SHP77 treated with DMSO at 0.1 percent for 48 hours (cell line): ENCODE results near the gene CROCC2.
"Not testable (repeated sequence)": the region's sequence is repeated elsewhere in the genome, so short reads cannot be mapped to it uniquely, and the experiment has no call there.

ENCODE experiments used
- DNase-seq: peaks from one replicate; lab custom pipeline; 2025; lab: John Stamatoyannopoulos, UW

The CROCC2 gene

DNA sequence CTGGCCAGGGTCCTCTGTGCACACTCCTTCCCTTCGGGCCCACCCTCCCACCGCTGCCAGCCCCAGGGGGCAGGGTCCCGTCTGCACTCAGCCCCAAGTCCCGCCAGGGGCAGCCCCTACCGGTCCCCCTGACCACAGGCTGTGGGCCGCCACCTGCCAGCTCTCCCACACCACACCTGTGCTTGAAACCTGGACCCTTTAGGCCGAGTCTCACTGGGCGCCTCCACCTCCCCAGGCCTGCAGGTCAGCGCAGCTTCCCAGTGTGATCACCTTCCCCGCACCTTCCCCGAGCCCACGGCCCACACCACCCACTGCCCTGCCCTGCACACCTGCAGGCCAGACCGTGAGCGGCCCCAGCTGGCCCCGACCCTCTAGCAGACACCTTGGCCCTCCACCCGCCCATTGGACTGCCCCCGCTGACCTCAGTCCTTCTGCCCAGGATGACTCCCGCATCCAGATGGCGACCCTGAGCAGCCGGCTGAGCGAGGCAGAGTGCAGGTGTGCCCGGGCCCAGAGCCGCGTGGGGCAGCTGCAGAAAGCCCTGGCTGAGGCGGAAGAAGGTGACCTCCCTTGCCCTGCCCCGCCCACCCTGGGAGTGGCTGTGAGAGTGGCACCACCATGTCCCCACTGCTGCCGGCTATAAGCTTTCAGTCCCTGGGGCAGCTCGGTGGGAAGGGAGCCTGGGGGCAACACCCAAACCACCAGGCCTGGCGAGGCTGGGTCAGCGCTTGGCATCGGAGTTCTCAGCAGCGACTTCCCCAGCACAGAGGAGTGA, 61.0 kb downstream of the CROCC2 start:
- DNase-seq: peak; percentile 27

DNA sequence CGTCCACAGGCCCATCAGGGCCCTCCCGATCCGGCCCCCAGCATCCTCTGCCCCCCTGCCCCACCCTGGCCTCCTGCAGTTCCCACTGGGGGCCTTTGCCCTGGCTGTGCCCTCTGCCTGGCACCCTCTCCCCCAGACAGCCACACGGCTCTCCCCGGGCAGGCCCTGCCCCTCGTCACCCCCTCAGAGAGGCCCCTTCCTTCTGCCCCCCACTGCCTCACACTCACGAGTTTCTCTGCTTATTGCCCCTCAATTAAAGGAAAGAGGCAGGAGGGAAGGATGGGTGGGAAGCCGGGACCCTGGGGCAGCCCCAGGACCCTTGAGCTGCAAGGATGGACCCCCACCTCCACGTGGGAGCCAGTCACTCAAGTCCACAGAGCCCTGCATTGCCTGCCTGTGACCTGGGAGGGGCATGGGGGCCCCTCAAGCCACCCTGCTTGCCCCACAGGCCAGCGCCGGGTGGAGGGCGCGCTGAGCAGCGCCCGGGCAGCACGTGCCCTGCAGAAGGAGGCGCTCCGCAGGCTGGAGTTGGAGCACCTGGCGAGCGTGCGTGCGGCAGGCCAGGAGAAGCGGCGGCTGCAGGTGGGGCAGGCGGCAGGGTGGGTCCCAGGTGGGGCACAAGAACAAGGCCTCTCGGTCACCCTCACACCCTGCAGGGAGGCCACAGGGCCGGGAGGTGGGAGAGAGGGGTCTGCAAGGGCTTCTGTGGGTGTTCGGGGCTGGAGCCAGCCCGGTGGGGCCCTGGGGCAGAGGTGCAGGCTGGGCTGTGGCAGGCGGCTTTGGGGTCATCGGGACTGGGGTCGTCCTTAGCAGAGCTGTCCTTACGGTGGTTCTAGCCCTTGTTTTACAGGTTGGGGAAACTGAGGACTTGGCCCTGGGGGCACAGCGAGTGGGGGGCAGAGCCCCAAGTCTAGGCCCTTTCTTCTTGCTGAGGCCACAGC, 61.8 kb downstream of the CROCC2 start:
- no peak for DNase-seq

DNA sequence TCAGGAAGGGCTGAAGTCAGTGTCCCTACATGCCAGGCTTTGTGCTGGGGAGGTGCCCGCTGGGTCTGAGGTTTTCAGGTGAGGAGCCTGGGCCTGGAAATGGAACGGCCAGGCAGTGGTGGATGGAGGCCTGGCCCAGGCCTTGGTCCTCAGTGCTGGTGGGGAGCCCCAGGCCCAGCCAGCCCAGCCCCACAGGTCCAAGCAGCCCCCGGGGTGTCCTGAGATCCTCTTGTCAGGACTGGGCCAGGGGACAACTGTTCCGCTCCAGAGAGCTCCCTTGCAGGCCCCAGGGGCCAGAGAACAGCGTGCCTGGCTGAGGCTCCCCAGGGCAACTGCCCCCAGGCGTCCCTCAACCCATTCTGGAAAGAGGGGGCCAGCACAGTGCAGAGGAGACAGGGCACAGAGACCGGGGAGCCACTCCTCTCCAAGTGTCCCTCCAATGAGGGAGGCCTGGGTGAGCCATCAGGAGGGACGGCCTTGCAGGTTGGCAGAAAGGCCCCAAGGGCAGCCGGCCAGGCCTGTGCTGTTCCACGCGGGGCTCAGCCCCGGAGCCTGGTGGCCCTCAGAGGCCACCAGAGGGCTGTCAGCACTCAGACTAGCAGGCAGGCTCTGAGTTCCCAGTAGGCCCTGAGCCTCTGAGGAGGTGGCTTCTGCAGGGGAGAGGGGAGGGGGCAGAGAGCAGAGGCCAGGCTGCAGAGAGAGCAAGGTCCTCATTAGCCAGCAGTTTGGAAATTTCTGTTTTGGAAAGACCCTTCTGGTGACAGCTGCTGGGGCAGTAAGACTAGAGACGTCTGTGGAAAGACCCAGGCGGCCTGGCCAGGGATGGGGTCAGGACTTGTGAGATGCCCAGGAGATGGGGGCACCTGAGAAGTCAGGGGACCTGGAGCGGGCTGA, 62.8 kb downstream of the CROCC2 start:
- no peak for DNase-seq

DNA sequence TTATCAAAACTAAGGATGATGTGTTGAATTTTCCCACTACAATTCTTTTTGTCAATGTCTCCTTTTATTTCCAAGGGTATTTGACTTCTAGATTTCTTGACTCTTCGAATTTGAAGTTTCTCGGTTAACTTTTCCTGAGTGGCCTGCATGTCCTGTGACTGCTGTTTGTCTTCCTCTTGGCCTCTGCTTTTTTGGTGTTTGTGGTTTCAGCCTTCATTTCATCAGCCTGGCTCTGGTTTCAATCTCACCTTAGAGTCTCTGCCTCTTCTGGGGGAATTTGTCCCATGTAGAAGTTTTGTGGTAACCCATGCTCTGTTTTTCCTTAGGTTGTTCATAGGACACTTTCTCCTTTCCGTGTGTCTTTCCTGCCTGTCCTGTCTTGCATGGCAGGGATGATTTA, 64.0 kb downstream of the CROCC2 start:
- DNase-seq: no peak

DNA sequence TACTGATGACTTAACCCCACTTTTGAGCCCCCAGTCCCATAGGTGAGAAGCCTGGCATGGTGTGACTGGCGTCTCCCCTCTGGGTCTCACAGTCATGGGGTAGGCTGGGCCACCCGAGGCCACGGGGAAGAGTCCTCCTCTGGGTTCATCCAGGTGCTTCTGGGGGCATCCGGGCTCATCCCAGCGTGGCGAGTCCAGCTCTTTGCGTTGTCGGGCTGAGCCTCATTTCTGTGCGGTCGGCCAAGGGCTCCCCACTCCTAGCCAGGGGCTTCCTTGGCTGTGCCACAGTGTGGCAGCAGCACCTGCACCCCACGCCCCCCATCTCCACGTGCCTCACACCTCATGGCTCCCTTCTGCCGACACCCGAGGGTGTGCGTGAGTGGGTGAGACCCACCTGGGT, 64.7 kb downstream of the CROCC2 start:
- no peak for DNase-seq

DNA sequence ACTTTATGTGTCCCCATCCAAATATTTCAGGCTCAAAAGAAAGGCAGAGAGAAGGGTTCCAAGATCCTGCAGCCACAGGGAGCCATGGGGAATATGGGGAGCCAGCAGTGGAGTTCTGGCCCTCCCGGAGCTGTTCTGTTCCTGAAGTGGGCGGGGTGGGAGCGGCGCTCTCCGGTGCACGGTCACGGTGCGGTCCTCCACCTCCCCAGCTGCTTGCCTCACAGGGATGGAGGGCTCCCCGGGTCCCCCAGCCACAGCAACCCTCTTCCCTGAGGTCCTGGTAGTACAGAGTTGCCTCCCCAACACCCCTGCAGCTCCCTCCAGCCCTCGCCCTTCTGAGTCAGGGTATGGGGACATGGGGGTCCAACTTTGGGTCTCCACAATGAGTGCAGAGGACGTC, 66.1 kb downstream of the CROCC2 start:
- no peak for DNase-seq

DNA sequence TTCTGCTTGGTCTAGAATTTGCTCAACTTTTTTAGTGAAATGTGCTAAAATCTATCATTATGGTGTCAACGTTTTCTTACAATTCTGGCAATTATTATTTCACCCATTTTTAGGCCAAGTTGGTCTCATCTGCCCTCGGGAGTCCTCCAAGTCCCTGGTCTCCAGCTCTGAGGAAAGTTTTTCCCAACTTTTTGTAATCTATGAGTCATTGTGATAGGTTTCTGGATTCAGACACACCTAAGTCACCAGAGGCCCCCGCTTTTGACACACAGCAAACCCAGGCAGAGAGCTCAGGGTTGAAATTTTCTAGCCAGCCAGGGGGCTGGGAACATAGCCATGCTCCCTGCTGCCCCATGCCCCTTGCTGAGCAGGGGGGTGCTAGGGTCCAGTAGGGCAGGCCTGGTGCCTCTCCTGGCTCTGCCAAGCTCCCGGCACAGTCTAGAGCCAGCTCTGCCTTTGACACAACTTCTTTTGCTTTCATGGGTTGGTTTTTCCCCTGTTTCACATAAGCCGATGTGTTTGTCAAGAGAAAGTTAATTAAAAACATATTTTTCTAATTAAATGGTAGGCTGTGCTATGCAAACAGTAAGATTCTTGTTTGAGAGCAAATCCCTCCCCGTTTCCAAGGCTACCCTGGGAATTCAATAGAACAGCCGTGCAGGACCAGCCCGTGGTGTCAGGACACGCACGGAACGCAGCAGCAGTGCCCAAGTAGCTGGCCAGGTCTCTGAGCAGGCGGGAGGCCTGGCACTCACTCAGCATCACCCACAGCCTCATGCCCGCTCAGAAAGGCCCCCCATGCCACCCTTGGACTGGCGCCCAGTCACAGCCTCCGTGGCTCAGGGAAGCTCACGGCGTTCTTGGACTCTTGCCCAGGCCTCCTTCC, 66.7 kb downstream of the CROCC2 start:
- no peak for DNase-seq

DNA sequence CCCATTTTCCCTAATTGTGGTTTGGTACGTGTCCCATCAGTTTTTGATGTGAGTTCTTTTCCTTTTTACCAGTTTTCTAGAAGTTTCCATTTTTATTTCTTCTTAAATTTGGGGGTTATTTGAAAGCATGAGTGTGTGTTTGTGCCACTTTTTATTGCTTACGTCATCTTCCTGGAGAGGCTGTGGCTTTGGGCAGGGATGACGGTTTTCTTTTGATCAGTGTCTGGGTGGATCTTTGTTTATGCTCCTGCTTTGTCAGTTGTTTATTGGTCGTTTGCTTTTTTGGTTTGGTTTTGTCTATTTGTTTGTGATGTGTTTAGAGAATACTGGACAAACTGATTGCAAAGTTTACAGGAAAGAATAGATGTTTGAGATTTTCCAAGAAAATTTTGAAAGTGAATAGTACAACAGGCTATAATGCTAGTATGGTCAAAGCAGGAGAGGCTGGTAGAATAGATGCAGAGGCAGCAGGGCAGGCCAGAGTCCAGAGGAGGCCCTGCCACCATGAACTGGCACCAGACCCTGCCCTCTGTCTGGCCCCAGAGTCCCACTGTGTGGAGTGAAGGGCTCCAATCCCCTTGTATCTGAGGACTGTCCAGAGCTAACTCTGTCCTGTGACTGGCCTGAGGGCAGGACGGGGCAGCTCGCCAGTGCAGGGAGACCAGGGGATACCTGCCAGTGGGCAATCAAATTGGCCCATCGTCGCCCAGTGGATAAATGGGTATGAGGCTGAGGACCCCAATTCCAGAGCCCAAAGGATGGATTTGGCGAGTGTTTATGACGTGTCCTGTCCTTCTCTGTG, 68.8 kb downstream of the CROCC2 start:
- no peak for DNase-seq

DNA sequence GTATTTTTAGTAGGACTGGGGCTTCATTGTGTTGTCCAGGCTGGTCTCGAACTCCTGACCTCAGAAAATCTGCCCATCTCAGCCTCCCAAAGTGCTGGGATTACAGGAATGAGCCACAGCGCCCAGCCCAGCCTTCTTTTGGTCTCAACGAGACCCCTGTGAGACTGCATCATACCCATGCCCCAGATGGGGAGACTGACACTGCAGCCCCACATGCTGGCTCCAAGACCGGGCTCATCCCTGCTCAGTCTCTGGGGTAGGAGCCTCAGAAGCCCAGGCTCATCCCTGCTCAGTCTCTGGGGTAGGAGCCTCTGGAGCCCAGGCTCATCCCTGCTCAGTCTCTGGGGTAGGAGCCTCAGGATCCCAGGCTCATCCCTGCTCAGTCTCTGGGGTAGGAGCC, 69.8 kb downstream of the CROCC2 start:
- not testable (repeated sequence) for DNase-seq

DNA sequence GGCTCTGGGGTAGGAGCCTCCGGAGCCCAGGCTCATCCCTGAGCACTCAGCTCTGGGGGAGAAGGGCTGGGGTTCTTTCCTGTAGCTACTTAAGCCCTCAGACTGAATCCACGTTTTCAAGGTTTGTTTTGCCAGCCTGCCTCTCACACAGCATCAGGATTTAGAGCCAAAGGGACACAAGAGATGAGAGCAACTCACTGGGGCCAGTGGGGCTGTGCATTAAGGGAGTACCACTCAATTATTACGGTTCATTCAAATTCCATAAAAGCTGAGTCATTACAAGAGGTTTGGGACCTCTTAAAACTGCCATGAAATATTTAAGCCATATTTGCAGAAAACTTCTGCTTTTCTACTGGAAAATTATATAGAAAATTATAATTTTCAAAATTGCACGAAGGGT, 75.1 kb downstream of the CROCC2 start:
- DNase-seq: no peak

DNA sequence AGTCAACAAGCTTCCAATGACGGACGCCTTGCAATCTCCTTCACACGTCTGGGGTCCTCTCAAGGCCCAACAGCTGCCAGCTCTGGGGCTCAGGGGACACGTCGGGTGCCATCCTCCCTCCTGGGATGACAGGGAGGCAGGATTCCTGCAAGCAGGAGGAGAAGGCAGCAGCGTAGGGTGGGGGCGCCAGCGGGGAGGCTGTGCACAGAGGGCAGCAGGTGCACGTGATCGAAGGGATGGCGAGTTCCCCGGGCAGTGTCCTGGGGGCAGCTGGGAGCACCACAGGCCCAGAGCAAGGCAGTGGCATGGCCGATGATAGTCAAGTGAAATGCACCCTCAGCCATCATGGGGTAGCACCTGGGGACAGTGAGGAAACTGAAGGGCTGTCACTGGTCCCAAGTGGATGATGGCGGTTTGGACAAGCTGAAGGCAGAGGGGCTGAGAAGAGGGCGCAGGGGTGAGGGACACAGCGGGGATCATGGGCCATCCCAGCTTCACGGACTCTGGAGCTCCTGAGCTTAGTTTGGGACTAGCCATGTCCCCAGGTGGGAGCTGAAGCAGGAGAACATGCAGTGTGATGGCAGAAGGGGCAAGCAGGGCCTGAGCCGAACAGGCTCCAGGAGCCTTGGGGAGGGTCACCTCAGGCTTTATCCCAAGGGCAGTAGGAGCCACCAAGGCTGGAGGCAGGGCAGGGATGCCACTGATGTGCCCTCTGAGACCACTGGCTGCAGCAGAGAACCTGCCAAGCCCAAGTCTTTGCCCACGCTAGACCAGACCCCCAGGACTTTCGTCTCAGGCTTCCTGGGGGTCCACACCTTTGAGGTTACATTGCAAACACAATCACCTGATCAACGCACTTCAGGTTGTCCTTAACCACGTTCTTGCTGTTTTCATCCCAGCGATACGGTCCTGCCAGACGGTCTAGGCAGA, 76.0 kb downstream of the CROCC2 start:
- no peak for DNase-seq

DNA sequence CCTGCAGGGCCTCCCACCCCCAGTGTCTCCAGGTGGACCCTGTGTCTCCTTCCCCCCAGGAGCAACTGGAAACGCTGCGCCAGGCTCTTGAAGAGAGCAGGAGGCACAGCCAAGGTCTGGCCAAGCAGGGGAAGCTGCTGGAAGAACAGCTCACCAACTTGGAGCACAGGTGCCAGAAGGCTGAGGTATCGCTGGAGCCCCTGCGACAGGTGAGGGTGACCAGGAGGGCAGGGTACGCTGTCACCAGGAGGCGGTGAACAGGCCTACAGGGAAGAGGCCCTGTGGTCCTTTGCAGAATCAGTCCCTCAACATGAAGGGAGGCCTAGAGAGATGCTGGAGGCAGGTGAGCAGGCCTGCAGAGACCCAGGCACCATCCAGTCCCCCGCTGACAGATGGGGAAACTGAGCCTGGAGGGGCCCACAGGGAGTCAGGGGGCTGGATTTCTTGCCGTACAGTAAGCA, 76.7 kb downstream of the CROCC2 start:
- DNase-seq: no peak

DNA sequence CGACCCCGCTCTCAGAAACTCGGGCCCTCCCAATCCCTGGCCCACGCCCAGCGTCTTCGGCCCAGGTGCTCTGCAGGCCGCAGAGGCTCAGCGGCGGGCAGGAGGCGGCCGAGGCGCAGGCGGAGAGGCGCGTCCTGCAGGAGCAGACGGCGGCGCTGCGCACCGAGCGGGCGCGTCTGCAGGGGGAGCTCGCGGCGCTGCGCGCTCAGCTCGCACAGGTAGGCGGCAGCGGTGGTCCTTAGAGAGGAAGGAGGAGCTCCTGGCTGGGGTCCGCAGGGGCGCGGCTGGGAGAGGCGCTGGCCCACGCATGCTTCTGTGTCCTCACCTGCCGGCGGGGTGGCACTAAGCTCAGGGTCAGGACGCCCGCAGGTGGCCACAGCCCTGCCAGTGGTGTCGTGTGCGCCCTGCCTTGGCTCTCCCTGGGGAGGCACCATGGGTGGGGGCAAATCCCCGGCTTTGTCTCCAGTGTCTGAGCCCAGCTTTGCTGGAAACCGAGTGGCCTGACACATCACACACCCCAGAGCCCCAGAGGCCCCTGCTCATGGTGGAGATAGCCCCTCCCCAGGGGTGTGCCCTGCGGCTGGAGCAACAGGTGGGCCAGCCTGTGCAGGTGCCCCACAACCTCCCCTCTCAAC, 77.3 kb downstream of the CROCC2 start:
- no peak for DNase-seq

DNA sequence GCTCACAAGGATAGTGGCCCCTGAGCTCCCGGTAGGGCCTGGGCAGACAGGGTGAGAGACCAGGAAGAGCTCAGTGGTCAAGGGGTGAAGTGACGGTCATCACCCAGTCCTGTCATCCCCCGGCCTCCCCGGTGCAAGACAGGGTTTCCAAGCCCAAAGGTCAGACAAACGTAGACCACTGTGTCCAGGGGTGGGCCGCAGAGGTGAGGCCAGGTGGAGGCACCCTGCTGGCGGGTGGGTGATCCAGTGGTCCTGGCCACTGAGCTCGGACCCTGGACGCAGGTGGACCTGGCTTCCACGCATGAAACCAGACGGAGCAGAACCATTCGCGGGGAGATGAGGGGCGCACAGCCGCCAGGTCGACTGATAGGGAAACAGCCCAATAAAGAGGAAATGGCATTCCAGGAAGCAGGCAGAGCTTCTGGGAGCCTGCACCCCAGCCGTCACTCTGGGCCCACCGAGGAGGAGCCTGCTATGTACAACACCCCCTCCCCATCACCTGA, 77.9 kb downstream of the CROCC2 start:
- no peak for DNase-seq

DNA sequence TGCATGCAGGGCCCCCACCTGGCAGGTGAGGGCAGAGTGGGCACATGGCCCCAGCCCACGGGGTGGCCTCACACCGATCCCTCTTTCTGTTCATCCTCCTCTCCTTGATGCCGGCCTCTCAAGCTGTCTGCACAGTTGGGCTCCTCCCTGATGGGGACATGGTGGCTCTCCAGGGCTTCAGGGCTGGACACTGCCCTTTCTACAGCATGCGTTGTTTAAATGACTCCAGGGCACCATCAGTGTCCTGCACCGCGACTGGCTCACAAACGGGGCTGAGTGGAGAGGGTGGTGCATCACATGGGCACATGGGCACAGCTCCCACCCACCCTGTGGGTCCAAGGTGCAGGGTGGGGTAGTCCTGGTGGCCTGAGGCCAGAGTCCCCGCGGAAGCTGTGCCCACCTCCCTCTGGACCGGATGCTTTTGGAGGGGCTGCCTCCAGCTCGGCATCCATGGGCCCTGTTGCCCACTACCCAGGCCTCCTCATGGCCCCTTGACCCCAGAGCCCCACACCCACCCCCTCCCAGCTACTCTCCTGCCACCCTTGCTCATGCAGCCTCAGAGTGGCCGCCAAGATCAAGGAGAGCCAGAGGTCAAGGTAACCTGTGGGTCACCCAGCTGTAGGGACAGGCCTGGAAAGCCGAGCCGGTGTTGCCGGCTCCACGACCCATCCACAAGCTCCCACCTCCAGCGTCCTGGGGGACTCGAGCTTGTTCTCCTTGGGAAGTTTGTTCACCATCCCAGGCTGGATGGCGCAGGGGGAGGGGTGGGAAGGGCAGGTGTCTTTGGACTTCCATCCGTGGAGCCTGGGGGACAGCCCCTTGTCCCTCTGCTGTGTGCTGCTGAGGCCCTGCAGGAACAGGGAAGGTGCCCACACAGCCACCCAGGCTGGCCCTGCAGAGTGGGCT, 80.0 kb downstream of the CROCC2 start:
- DNase-seq: no peak

DNA sequence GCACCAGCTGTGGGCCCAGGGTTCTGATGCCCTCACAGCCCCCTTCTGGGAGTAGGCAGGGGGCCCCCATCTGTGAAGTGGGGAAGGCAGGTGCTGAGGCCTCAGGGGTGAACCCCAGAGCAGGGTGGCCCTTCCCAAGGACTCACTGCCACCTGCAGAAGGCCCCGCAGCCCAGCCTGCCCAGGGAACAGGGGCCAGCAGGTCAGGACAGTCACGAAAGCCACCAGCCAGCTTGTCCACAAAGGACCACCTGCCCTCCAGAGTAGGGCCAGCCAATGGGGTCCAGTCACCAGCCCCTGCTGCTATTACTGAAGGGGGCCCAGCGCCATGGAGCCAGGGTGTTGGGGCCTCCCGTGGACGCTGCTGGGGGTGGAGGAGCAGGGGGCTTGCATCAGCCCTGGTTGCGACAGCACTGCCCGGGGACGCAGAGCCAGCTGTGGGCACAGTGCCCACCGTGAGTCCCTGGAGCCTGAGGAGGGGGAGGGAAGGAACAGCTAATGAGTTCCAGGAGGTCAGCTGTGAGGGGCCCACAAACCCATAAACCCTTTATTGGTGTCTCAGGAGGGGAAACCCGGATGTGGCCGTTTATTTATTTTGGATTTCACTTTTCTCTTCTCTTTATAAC, 80.8 kb downstream of the CROCC2 start:
- no peak for DNase-seq

DNA sequence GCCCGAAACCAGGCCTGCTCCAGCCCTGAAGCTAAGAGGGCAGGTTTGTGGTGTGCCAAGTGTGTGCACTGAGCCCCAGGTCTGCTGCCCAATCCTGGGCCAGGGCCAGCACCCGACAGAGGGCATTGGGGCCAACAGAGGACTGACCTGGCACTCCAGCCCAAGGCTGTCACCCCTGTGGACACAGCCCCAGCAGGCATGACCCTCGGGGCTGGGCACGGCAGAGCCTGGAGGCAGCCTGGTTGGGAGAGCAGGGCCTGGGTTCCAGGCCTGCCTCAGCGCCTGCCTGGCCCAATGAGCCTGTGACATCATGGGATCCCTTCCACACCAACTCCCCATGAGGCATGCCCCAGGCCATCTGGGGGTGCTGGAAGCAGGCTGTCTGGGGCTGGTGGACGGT, 81.5 kb downstream of the CROCC2 start:
- DNase-seq: no peak
